Glomerular visceral epithelial cell (primary cell): ENCODE data around the gene STAB2.
"Not testable (repeated sequence)": the region's sequence is repeated elsewhere in the genome, so short reads cannot be mapped to it uniquely, and the experiment has no call there.

Experiments used
- DNase-seq: peaks from one replicate; pipeline ENCODE4 v3.0.0-alpha.2; 2016; ENCODE audit errors: extremely low spot score

Gene STAB2

DNA sequence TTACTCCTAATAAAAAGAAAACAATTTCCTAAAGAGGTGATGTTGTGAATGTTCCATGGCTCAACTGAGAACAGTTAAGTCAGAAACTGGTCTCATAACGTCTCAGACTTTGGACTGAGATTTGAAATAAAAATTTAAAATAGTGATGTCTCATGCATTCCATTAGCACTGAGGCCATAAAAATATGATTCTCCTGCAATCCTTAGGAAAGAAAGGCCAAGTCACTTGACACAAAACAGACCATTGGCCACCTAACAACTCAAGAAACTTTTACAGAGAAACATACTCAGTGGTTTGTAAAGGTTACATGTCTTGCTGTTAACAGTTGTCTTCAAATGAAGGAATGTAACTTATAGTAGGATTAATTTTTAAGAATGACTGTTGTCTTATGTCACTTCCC is 58.1 kb downstream of the STAB2 start:
- no peak for DNase-seq

DNA sequence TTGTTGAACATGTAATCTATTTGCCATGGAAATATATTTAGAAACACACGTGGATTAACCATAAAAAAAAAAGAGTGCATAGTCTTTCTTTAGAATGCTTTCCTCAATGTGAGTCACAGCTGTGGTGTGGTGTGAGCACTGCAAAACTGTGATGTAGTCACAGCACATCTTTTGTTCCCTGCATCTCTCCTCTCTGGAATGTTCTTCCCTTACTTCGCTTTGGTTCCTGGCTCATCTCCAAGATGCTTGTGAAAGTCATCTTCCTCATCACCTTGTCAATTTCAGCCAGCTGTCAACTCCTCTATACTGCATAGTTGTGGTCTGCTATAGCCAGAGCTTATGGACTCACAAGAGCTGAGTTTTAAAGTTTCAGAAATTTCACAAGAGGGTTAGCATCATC is 60.2 kb downstream of the STAB2 start:
- peak; percentile 81 for DNase-seq

DNA sequence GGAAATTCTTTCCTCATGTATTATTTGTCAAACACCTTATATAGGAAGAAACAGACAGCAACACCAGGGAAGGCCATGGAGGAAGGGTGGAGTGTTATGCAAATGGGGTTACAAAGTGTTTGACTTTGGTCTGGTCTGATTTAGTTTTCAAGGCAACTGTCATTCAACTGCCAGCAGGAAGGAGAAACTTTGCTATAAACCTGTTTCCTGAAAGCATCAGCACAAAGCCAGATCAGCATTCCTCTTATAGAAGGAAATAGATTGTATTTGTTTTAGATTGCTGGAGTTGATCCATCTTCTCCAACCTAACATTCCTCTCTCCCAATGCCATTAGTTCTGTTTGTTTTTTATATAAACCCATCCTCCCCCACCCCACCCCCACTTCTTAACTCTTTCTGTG is 65.7 kb downstream of the STAB2 start:
- no peak for DNase-seq

DNA sequence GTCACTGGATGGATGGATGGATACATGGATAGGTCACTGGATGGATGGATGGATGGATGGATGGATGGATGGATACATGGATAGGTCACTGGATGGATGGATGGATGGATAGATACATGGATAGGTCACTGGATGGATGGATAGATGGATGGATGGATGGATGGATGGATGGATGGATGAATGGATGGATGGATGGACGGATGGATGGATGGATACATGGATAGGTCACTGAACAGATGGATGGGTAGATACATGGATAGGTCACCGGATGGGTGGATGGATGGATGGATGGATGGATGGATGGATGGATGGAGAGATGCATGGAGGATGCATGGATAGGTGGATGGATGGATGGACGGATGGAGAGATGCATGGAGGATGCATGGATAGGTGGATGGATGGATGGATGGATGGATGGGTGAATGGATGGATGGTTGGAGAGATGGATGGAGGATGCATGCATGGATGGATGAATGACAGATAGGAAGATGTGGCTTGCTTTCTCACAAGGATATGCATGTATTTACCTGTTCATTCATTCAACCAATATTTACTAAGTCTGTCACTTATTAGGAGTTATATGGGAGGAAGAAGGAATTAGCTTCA is 66.6 kb downstream of the STAB2 start:
- not testable (repeated sequence) for DNase-seq

GRCh38 chr12:103654816-103655215 is 67.7 kb downstream of the STAB2 start:
- DNase-seq, result no peak

GRCh38 chr12:103656291-103656690 is 69.2 kb downstream of the STAB2 start:
- no peak for DNase-seq

DNA sequence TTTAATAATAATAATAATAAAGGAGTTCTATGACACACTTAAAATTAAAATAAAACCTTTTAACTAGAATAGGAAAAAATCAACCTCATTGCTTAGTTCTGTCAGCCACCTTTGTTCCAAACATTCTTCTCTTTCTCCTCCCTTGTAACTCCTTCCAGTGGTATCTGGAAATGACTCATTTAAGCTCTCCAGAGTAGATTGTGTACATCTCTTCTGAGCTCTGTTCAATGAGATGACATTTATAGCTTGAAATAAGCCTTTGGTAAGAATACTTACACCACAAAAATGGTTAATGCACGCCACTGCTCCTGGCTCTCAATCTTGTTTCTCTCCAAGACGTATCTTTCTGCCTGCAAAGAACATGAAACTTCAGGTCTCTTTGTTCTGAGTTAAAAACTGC is 70.3 kb downstream of the STAB2 start:
- DNase-seq, result no peak

- DNase-seq, result no peak
Measured at GRCh38 chr12:103664626-103665025, 77.6 kb downstream of the STAB2 start.

DNA sequence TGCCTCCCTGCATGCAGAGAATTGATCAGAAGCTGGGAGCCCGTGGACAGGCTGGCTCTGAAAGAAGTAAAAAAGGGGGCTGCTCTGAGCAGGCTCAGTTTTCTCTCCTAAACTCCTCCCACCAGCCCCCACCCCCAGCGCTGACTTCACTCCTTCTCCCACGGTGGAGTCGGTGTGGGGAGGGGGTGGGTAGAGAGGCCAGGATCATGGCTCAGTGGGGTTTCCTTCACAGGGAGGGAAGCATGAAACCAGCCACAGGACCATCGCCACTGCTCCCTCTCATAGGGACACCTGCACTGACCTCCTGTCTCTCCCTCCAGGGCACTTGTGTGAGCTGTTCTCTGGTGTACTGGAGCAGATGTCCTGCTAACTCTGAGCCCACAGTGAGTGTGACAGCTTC is 78.9 kb downstream of the STAB2 start:
- DNase-seq, result no peak

DNA sequence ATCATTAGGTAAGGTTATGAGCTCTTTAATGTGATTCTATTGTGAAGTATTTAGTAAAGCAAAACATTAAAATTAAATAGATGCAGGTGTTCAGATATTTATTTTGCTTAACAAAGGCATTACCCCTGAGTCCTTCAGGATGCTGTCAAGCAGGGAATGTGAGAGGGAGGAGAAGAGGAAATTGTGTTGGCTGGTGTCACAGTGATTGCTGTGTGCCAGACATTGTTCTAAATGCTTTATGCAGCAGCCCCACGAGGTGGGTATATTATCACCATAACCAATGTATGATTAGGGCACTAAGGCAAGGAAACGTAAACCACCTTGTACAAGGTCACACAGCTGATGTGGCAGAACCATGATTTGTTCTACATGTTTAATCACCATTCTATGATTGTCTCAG is 80.1 kb downstream of the STAB2 start:
- no peak for DNase-seq

- DNase-seq, result no peak
Measured at GRCh38 chr12:103668520-103668919, 81.4 kb downstream of the STAB2 start.

- DNase-seq, result no peak
Measured at GRCh38 chr12:103671367-103671766, 84.3 kb downstream of the STAB2 start.

DNA sequence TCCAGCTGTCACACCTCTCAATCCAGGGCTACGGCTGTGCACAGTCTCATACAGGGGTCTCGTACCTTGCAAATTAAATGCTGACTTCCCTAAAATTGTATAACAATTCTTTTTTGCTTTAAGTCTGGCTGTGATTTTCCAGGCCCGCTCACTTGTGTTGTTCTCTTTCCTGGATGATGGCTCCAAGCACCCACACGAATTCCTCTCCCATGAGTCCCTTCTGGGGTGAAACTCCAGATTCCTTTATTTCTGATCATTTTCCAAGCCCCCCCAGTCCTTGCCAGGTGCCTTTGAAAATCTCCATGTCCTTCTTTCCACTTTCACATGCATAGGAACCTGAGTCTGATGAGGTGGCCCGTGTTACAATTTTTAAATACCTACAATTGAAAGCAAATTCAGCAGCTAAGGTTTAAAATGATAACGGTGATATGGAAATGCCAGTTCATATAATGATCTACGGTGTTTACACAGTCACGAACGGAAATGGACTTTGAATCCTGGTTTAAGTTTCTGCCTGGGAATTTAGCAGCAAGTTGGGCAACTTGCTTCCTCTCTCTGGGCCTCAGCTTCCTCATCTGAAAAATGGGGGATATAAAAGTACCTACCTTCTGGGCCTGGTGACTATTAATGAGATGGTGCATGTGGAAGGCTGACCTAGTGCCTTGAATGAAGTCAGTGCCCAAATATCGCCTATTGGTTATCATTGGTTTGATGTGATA is 85.5 kb downstream of the STAB2 start:
- no peak for DNase-seq

DNA sequence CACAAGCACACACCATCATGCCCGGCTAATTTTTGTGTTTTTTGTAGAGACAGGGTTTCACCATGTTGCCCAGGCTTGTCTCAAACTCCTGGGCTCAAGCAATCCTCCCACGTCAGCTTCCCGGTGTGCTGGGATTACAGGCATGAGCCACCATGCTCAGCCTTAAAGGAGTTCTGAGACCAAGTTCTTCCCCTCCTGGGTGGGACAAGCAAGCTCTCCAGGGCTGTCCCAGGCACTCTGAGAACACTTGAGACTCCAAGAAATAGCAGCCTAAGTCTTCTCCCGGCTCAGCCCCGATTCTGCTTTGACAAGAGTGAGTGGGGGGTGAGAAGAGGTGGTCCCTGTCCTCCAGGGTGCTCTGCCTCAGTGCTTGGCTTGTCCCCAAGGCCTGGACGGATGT is 86.4 kb downstream of the STAB2 start:
- DNase-seq, result no peak

DNA sequence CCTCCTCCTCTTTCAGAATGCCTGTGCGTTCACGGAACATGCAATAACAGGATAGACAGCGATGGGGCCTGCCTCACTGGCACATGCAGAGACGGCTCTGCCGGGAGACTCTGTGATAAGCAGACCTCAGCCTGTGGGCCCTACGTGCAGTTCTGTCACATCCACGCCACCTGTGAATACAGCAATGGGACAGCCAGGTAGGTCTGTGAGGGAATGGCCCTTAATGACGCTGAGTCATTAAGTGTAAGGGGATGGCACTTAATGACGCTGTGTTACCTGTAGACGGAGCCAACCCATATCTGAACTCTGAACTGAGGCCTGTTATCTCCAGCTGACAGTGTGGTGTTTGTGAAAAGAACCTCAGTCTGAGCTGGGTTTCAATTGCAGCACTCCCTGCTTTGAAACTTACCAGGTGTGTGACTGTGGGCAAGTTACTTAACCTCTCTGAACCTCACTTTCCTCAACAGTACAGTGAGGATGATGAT is 86.9 kb downstream of the STAB2 start:
- no peak for DNase-seq

DNA sequence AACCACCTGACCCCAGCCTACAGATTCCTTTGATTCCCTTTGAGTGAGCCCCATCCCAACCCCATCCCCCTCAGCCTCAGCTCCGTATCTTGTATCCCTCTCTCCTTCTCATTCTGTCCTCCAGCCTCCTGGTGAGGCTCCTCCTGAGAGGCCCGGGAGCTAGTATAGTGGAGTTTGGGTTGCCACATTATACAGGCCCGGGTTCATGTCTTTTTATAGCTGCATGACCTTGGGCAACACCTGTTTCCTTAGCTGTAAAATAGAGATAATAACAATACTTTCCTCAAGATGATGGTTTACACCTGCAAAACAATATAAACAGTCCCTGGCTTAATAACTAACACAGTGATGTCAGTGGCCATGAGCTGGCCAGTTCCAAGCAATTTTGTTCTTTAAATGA is 89.8 kb downstream of the STAB2 start:
- DNase-seq, result no peak

GRCh38 chr12:103677341-103677740 is 90.3 kb downstream of the STAB2 start:
- no peak for DNase-seq

DNA sequence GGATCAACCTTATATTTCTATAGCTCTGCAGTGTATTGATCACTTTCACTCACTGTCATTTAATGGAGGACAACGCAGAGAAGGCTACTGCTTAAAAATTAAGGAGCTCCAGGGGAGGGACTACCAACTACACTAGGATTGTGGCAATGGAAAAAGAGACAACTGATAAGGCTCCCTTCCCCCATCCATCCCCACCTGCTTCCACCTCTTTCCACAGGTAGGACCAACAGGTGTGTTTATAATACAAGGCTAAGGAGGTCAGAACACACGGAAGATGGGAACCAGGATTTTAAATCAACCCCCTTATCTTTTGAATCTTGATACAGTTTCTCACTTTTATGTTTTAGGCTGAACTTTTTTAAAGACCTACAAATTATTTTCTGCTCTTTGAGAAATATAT is 90.8 kb downstream of the STAB2 start:
- DNase-seq, result no peak

DNA sequence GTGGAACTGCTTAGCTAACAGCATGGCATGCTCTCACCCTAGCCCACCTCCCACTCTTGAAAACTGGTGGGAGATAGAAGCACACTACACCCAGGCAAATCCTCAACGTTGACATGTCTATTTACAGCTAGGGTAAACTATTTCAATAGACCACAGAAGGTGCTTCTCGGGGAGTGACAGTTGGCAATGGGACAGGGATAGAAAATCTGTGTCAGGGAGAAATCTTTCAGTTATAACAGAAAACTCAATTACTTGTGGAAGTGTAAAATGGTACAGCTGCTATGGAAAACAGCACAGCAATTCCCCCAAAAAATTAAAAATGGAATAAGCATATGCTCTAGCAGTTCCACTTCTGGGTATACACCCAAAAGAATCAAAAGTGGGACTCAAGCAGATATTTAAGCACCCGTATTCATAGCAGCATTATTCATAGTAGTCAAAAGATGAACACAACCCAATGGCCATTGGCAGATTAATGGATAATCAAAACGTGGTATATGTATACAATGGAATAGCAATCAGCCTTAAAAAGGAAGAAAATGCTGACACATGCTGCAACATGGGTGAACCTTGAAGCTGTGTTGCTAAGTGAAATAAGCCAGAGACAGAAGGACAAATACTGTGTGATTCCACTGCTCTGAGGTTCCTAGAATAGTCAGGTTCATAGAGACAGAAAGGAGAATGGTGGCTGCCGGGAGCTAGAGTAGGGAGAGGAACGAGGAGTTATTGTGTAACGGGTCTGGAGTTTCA is 92.5 kb downstream of the STAB2 start:
- no peak for DNase-seq

GRCh38 chr12:103680591-103681141 is 93.6 kb downstream of the STAB2 start:
- no peak for DNase-seq

GRCh38 chr12:103686026-103686425 is 99.0 kb downstream of the STAB2 start:
- DNase-seq, result no peak

DNA sequence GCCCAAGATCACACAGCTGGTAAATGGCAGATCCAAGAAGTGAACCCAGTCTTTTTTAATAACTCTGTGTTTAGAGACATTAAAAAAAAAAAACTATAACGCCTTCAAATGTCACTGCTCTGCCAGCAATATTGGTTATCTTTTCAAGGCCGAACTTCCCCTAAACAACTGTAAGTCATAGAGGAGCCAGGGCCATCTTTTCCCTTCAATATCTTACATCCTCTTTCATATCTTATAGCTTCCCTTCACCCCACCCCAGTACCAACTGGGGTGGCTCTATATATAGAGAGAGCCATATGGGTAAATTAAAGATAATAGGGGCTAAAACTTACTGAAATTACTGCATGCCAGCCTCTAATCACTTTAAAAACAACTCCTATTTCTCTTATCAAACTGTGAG is 100.2 kb downstream of the STAB2 start:
- no peak for DNase-seq
